Activated naive CD8-positive, alpha-beta T cell treated with anti-CD3 and anti-CD28 coated beads, Interleukin-2, amount 50 U/mL, for 16 hours (primary cell): ENCODE data around the gene TEPSIN.

Experiments
- DNase-seq: peaks from one replicate; pipeline ENCODE4 v3.0.0-alpha.2; 2020; ENCODE audit warnings: low read depth, low spot score

The TEPSIN gene

GRCh38 chr17:81198826-81199481, 39.9 kb downstream of the TEPSIN start:
- DNase-seq = no peak

- DNase-seq = no peak
Observed at GRCh38 chr17:81197831-81198490, 40.9 kb downstream of the TEPSIN start.

- DNase-seq = no peak
Observed at GRCh38 chr17:81197409-81197795, 41.5 kb downstream of the TEPSIN start.

GRCh38 chr17:81196505-81197408, 42.1 kb downstream of the TEPSIN start:
- no peak for DNase-seq

DNA sequence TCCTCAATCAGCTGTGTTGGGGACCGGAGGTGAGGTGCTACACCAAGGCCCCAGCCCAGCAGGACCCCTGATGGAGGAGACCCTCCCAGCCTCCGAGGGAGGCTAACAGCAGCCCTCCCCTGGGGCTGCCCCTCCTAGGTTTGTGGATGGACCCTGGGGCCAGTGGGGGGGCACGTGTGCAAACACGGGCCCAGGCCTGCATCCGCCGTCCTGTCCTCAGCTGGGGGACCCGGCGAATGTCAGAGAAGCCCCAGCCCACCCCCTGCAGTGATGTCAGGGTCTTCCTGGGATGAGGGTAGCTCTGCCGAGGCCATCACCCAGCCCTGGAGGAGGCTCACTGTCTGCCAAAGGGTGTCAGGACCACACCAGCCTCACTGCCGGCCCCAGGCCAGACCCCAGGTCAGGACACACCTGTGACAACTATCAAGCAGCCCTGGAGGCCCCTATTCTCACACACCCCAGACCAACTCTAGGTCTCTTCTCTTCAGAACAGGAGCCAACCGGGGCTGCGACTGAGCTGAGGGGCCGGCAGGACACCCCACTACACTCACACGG, 42.8 kb downstream of the TEPSIN start:
- DNase-seq = no peak

DNA sequence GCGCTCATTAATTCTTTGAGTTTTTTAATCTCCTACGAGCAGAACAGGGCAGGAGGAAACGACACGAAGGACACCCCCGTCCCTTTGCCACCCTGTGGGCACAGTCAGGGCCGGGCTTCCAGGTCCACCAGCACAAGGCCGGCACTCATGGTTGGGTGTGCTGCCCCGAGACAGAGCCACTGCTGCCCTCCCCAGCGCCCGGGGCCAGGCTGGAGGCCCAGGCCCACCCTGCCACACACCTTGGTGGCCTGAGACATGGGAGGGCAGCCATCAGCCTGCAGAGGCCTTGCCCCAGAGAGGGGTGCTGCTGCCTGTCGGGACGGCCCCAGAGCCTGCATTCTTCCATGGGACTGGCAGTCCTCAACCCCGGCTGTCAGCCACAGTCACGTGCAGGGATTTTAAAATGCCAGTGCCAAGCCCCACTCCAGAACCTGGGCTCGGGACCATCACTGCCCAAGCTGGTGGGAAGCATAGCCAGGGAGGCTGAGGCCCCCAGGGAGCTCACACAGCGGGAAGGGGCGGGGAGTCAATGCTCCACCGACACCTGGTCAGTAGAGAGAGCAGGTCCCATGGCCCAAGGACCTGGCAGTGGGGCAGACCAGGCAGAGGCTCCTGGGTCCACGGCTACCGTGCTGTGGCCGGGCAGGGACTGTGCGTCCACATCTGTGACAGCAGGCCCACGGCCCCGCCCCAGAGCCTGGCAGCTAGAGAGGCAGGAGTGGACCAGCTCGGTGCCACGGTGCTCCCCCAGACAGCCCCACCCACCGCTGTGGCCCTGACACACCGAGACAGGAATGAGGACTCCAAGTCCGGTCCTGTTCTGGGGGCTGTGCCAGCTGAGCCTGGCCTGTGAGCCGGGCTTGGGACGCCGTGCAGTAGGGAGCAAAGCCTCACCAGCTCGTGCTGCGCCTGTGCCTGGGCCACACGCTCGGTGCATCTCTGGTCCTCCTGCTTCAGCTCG, 43.6 kb downstream of the TEPSIN start:
- no peak for DNase-seq

- DNase-seq = no peak
Observed at GRCh38 chr17:81194225-81194760, 44.6 kb downstream of the TEPSIN start.

GRCh38 chr17:81193470-81194224, 45.2 kb downstream of the TEPSIN start:
- DNase-seq = no peak

- no peak for DNase-seq
Observed at GRCh38 chr17:81193051-81193410, 45.8 kb downstream of the TEPSIN start.

DNA sequence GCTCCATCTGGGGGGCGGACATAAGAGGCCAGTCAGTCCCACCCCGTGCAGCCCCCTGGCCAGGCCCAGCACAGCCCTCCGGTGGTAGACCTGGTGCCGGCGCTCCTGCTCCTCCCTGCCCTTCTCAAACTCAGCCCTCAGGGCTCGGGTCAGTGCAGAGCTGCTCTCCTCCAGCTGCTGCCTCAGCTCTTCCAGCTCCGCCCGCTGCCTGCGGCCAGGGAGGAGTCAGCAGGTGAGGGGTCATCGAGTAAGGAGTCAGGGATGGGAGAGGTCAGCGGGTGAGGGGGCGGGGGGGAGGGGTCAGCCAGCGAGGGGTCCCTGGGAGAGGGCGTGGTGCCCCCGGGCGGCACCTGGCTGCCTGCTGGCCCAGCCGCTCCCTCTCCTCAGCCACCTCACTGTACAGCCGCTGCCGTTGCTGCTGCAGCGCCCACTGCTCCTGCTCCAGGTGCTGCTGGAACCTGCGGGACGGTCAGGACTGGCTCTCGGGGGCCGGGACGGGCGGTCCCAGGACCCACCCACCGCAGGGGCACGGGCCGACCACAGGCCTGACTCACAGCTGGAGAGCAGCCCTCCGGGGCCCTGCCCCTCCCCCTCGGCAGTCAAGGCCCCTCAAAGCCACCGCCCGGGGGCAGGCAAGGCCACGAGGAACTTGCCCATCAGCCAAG, 46.3 kb downstream of the TEPSIN start:
- DNase-seq = no peak

DNA sequence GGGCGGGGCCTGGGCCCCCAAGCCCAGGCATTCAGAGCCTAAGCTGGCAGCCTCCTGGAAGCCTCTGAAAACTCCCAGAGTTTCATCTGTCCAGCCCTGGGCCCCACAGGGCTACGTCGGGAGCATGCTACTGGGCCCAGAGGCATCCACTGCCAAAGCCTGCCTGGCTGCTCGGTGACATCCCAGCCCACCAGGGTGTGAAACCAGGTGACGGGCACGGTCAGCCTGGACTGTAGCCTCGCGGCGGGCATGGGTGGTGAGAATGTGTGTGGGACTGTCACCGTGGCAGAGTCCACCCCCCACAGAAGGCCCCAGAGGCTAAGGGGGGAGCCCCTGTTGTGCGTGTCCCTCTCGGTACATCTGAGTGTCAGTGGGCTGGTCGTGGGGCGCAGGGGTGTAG, 47.2 kb downstream of the TEPSIN start:
- no peak for DNase-seq

DNA sequence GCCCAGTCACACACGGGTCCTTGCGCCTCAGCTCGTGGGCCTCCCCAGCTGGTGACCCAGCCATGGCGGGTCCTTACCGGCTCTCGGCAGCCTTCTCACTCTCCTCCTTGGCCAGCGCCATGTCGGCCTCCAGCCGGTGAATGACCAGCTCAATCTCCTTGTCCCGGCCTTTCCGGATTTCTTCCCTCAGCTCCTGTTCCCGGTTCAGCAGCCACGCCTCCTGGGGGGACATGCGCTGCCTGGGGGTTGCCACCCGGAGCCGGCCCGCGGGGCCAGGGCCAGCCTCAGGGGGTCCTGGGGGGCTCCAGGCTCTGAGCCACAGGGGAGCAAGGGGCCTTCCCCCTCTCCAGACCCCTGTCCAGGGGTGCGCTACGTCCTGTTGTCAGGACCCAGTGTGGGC, 47.7 kb downstream of the TEPSIN start:
- no peak for DNase-seq

- DNase-seq = no peak
Observed at GRCh38 chr17:81190591-81190990, 48.3 kb downstream of the TEPSIN start.

DNA sequence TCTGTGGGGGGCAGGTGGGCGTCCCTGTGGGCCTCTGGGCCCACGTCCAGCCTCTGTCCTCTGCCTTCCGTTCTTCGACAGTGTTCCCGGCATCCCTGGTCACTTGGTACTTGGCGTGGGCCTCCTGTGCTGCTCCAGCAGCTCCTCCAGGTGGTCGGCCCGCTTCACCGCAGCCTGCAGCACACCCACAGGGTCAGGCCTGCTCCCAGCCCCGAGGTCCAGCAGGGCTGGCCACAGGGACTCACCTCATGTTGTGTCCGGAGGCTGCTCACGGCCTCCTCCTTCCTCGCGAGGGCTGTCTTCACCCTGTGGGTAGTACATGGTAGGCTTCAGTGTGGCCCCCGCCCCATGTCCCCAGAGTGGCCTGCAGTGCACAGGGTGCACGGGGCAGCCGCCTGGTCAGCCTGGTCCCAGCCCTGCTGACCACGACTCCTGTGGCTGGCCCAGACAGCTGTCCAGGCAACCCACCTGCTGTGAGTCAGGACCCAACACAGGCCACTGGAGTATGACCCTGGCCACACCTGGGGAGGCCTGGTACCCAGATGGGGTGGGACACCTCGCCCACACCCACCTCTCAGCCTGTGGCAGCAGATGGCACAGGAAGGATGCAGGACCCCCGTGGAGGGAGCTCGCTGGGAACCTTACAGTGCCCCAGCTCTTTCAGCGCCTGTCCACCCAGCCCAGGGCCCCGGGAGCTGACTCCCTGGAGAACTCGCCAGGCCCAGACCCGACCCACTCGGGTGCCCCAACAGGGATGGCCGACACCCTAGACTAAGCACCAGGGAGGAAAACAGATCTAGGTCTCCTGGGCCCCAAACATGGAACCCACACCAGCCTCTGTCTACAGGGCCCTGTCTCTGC, 49.0 kb downstream of the TEPSIN start:
- DNase-seq = no peak

GRCh38 chr17:81189016-81189415, 49.8 kb downstream of the TEPSIN start:
- DNase-seq = no peak

DNA sequence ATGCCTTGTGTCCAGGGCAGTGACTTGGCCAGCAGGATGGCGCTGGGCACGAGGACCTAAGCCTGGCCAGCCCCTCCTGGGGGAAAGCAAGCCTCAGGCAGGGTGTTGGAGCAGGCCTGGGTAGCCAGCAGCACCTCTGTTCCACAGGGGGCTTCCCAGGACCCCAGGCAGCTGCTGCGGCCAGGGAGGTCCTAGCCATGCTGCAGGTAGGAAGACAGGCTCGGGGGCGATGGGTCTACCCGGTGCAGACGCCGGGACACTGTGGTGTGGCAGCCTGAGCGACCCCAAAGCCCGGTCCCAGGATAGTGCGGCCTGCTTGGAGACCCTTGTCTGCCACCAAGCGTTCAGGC, 50.4 kb downstream of the TEPSIN start:
- DNase-seq = no peak

GRCh38 chr17:81187586-81188490, 51.0 kb downstream of the TEPSIN start:
- no peak for DNase-seq

DNA sequence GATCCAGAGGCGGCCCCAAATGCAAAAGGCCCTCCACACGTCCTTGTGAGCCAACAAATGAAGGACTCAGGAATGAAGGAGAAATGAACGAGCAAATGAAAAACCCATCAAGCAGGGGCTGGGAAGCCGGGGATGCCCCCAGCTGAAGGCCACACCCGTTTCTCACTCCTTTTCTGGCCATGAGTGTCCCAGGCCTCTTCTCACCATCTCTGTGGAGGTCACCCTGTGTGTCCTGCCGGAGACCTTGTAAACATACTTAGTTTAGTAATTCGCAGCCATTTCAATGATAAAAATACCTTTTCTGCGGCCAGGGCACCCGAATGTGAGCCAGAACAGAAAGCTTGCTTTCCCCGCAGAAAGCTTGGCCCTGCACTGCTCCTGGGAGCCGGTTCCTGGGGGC, 51.7 kb downstream of the TEPSIN start:
- DNase-seq = no peak
